Rectal smooth muscle tissue (tissue), 1 donor: ENCODE results near the gene BMP7.
"Not testable (repeated sequence)": the region's sequence is repeated elsewhere in the genome, so short reads cannot be mapped to it uniquely, and the experiment has no call there.

Experiments
- H3K27ac ChIP-seq: one replicate; pipeline ENCODE4 v1.7.0; 2013; ENCODE audit warnings: low read depth, low read length, inconsistent platforms
- H3K27me3 ChIP-seq: one replicate; pipeline ENCODE4 v1.7.0; 2013; ENCODE audit warnings: low read length; ENCODE audit not compliant: control insufficient read depth, insufficient read depth
- H3K36me3 ChIP-seq: one replicate; pipeline ENCODE4 v1.7.0; 2013; ENCODE audit warnings: low read length; ENCODE audit not compliant: control insufficient read depth, insufficient read depth
- H3K4me1 ChIP-seq: one replicate; pipeline ENCODE4 v1.7.0; 2013; ENCODE audit warnings: low read length; ENCODE audit not compliant: control insufficient read depth, insufficient read depth
- H3K4me3 ChIP-seq: one replicate; pipeline ENCODE4 v1.7.0; 2013; ENCODE audit warnings: low read length
- H3K9ac ChIP-seq: one replicate; pipeline ENCODE4 v1.7.0; 2013; ENCODE audit warnings: low read length

BMP7 gene

GRCh38 chr20:57158474-57158873 lies 108.0 kb downstream of the BMP7 start:
- no peak overlapping the region for H3K27ac ChIP-seq
- H3K4me3 ChIP-seq = no peak overlapping the region
- no peak overlapping the region for H3K9ac ChIP-seq
- H3K4me1 ChIP-seq = no peaks in the 10 kb centered on the region
- no peaks in the 10 kb centered on the region for H3K27me3 ChIP-seq
- no peaks in the 10 kb centered on the region for H3K36me3 ChIP-seq

- not testable (repeated sequence) for H3K27ac ChIP-seq, H3K4me1 ChIP-seq, H3K36me3 ChIP-seq, H3K4me3 ChIP-seq, H3K27me3 ChIP-seq, H3K9ac ChIP-seq
Measured at GRCh38 chr20:57157787-57158186, 108.7 kb downstream of the BMP7 start.

GRCh38 chr20:57157106-57157691 lies 109.2 kb downstream of the BMP7 start:
- no peaks in the 10 kb centered on the region for H3K4me1 ChIP-seq
- H3K9ac ChIP-seq = no peak overlapping the region
- no peaks in the 10 kb centered on the region for H3K27me3 ChIP-seq
- H3K36me3 ChIP-seq = no peaks in the 10 kb centered on the region
- H3K27ac ChIP-seq = no peak overlapping the region
- H3K4me3 ChIP-seq = no peak overlapping the region

GRCh38 chr20:57156011-57156729 lies 110.3 kb downstream of the BMP7 start:
- H3K36me3 ChIP-seq = no peaks in the 10 kb centered on the region
- H3K4me3 ChIP-seq = no peak overlapping the region
- no peak overlapping the region for H3K9ac ChIP-seq
- H3K4me1 ChIP-seq = no peaks in the 10 kb centered on the region
- no peaks in the 10 kb centered on the region for H3K27me3 ChIP-seq
- no peak overlapping the region for H3K27ac ChIP-seq

GRCh38 chr20:57155415-57155814 lies 111.0 kb downstream of the BMP7 start:
- no peaks in the 10 kb centered on the region for H3K4me1 ChIP-seq
- no peak overlapping the region for H3K27ac ChIP-seq
- no peak overlapping the region for H3K4me3 ChIP-seq
- no peak overlapping the region for H3K9ac ChIP-seq
- H3K27me3 ChIP-seq = no peaks in the 10 kb centered on the region
- H3K36me3 ChIP-seq = no peaks in the 10 kb centered on the region

GRCh38 chr20:57153238-57153905 lies 113.1 kb downstream of the BMP7 start:
- no peak overlapping the region for H3K4me3 ChIP-seq
- no peaks in the 10 kb centered on the region for H3K27me3 ChIP-seq
- no peak overlapping the region for H3K27ac ChIP-seq
- no peaks in the 10 kb centered on the region for H3K4me1 ChIP-seq
- H3K36me3 ChIP-seq = no peaks in the 10 kb centered on the region
- no peak overlapping the region for H3K9ac ChIP-seq

GRCh38 chr20:57152557-57152956 lies 113.9 kb downstream of the BMP7 start:
- Histone ChIP-seq H3K4me1 (peaks cover 6% of the 10 kb centered on the region), H3K9ac (no peak overlapping the region), H3K36me3 (no peaks in the 10 kb centered on the region), H3K27ac (no peak overlapping the region), H3K4me3 (no peak overlapping the region), H3K27me3 (no peaks in the 10 kb centered on the region)

GRCh38 chr20:57150559-57150958 lies 115.9 kb downstream of the BMP7 start:
- Histone ChIP-seq H3K9ac (no peak overlapping the region), H3K4me1 (peaks cover 6% of the 10 kb centered on the region), H3K4me3 (no peak overlapping the region), H3K36me3 (no peaks in the 10 kb centered on the region), H3K27me3 (no peaks in the 10 kb centered on the region), H3K27ac (no peak overlapping the region)

- H3K36me3 ChIP-seq = no peaks in the 10 kb centered on the region
- H3K4me3 ChIP-seq = no peak overlapping the region
- H3K27me3 ChIP-seq = no peaks in the 10 kb centered on the region
- H3K27ac ChIP-seq = no peak overlapping the region
- H3K9ac ChIP-seq = no peak overlapping the region
- H3K4me1 ChIP-seq = peaks cover 6% of the 10 kb centered on the region
Measured at GRCh38 chr20:57148263-57148662, 118.2 kb downstream of the BMP7 start.

- H3K4me3 ChIP-seq = no peak overlapping the region
- peaks cover 6% of the 10 kb centered on the region for H3K4me1 ChIP-seq
- H3K27ac ChIP-seq = no peak overlapping the region
- no peak overlapping the region for H3K9ac ChIP-seq
- H3K27me3 ChIP-seq = no peaks in the 10 kb centered on the region
- H3K36me3 ChIP-seq = no peaks in the 10 kb centered on the region
Measured at GRCh38 chr20:57147185-57147584, 119.3 kb downstream of the BMP7 start.

GRCh38 chr20:57146155-57146554 lies 120.3 kb downstream of the BMP7 start:
- H3K27ac ChIP-seq = no peak overlapping the region
- H3K9ac ChIP-seq = no peak overlapping the region
- no peaks in the 10 kb centered on the region for H3K36me3 ChIP-seq
- H3K27me3 ChIP-seq = no peaks in the 10 kb centered on the region
- H3K4me3 ChIP-seq = no peak overlapping the region
- H3K4me1 ChIP-seq = peaks cover 6% of the 10 kb centered on the region

GRCh38 chr20:57145089-57145631 lies 121.3 kb downstream of the BMP7 start:
- Histone ChIP-seq H3K9ac (no peak overlapping the region), H3K27me3 (no peaks in the 10 kb centered on the region), H3K4me1 (peaks cover 6% of the 10 kb centered on the region), H3K36me3 (no peaks in the 10 kb centered on the region), H3K4me3 (no peak overlapping the region), H3K27ac (no peak overlapping the region)
